NCI-H1105 (cell line): Measurements from ENCODE around the gene PAMR1.

Source experiments
- DNase-seq: peaks from one replicate; lab custom pipeline; 2025; lab: John Stamatoyannopoulos, UW

Gene PAMR1

GRCh38 chr11:35494957-35495490, 30.4 kb downstream of the PAMR1 start:
- no peak for DNase-seq

DNA sequence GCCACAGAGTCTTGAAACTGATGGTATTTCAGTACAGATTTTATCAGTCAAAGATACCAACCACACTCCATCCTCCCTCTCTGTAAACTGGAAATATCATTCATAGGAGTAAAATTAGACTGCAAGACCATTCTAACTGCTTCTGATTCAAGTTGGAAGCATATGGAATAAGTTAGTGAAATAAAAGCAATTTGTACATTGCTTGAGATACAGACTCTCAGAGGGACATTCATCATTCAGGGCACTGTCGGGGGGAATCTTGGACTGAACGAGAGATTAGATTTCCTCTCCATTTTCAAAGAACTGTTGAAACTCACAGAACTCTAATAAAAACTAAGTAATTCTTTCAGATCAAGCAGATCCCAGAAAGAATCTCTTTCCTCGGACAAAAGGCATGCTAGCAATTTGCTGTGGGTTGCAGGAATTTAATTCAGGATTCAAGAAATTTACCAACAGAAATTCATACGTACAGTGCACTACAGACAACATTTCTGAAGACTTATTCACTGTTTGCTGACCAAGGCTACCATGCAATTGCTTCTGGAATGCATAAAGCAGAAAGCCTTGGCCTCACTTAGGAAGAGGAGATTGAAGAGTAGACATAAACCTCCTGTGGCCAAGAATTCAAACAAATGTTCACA, 34.1 kb downstream of the PAMR1 start:
- DNase-seq, result no peak

DNA sequence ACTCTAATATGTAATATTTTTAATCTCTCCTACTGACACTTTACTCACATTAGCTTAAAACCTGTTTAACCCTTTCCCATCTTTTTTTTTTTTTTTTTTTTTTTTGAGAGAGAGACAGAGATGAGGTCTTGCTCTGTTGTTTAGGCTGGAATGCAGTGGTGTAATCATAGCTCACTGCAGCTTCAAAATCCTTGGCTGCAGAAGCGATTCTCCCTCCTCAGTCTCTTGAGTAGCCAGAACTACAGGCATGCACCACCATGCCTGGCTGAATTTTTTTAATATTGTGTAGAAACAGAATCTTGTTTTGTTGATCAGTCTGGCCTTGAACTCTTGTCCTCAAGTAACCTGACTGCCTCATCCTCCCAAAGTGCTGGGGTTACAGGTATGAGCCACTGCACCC, 37.3 kb downstream of the PAMR1 start:
- DNase-seq, result no peak

DNA sequence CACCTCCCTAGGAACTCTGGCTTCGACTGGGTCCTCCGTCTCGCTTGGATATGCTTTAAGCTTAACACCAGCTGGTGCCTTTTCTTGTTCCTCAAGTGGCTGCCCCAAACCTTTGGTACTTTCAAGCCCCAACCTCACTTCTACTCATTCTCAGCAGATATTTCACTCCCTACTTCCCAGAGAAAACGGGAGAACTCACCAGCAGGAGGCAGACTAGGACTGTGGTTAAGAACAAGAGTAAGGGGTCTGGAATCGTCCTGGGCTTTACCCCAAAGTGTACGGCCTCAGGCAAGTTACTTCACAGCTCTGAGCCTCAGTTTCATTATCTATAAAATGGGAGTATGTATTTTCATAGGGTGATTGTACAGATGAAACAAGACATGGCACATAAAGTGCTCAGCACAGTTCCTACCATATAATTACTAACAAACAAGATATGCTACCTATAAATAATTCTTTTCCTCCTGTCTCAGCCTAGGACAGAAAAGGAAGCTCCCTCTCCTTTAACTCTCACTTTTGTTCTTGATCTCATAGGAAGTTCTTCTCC, 37.8 kb downstream of the PAMR1 start:
- DNase-seq, result no peak

- no peak for DNase-seq
Observed at GRCh38 chr11:35486934-35487333, 38.5 kb downstream of the PAMR1 start.

- no peak for DNase-seq
Observed at GRCh38 chr11:35486446-35486845, 39.0 kb downstream of the PAMR1 start.

DNA sequence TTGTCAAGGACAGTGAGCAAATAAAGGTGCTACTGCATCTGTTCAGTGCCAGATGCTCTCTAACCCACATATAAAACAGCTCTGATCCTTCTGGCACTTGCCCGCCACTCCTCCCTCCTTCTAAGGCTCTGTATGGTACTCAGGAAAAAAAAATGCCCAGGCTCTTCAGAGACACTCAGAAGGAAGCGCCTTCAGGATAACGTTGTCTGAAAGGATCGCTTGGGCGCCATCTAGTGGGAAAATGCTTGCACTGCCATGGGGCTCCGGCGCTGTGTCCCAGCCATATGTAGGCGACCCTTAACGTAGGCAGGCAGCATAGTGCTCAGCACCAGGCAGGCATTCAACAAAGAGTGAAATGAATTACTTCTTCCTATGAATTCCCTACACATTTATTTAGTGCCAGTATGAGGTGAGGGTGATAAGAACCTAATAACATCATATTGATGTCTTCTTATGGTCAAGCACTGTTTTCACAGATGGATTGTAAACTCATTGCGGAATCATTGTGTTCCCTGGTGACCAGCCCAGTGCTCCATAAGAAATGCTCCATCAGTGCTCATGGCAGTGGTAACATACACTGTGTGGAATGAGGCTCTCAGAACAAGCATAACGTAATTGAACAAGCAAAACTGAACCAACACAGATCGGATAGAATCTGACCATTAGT, 39.6 kb downstream of the PAMR1 start:
- DNase-seq, result peak; percentile 75

DNA sequence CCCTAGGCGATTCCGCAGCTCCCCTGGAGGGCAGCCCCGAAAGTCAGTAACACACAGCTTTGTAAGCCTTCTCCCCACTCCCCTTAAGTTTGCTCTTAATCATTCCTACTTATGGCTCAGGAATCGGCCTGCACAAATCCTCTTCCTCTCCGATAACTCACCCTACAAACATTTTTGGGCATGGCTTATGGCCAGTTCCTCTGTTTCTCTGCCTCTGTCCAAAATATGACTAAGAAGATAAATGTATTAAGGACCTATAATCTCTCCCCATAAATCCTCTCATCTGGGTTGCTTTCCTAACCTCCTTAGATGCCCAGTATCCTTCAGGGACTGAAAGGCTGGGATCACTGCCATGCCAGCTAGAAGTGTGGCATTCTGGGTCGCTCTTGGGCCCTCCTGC, 41.0 kb downstream of the PAMR1 start:
- no peak for DNase-seq

- no peak for DNase-seq
Observed at GRCh38 chr11:35483131-35483820, 42.1 kb downstream of the PAMR1 start.

GRCh38 chr11:35479731-35480130, 45.7 kb downstream of the PAMR1 start:
- DNase-seq, result no peak

DNA sequence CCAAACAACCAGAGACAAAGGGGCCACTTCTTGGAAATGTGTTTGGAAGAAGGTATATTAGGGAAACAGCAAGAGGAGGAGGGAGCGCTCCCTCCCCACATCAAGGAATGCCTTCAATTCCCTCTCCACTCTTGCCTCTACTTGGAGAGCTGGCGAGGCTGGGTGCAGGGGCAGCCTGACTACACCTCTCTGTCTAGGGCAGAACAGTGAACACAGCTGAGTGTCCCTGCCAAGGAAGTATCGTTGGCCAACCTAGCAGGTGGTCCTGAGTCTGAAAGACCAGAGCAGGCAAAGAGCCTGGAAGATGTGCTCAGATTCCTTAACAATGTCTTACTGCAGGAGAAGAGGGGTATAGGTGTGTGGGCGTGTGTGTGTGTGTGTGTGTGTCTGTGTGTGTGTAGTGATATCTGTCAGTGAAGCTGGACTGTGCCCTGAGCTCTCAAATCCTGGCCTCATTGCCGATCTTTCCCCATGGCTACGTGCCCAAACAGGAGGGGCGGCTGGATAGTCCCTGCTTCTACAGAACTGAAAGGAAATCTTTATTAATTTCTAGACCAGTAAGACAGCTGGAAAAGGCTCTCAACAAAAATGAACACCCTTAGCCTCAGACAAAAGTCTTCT, 46.8 kb downstream of the PAMR1 start:
- DNase-seq, result no peak

DNA sequence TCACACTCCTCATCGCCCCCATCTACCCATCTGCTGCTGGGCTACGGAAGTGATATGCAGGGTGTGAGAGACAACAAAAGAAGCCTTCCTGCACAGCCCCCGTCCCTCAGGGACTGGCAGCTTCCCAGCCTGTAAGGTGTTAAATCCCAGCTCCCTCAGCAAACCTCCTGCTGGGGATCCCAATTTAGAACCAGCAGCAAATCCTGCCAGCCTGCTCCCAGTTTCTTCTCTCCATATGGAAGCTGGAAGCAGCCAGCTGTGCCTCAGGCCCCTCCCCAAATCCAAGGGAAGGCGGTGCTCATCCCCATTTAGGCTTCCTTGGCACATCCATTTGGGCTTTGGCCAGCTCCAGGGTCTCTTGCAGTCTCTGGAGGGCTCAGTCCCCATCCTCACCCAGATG, 47.5 kb downstream of the PAMR1 start:
- no peak for DNase-seq

DNA sequence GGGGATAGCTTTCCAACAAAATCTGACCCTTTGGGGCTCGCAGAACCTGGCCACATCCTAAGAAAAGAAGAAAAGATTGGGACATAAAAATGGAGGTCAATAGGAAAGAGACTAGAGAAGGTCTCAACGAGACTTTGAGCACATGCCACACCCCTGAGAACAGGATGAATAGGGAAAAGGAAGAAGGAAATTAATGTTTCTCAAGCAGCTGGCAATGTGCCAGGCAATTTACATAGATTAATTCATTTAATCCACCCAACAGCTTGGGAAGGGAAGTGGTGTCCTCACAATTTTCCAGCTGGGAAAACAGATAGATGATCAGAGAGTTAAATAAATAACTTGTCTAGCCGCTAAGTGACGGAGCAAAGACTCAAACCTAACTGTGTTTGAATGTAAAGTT, 50.7 kb downstream of the PAMR1 start:
- DNase-seq, result no peak

DNA sequence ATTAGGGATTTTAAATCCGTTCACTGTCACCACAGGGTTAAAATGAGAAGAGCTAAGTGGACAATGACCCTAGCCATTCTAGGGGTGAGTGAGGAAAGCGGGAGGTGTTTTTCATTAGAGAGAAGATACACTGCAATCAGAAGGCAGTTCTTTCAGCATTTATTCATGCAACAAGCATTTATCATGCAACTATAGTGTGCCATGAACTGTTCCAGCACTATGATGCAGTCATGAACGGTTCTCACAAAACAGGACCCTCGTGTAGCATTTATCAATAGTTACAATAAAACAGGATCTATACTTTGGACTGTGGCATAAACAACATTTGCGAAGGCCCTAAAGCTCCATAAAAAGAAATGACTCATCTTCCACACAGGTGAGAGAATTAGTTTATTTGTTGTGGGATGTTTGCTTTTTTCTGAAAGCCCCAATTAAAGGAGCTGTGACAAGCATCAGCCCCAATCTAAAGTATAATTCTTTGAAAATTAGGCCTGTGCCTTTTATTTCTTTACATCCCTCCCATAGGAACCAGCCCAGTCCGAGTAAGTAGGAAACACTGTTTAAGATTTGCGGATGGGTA, 51.5 kb downstream of the PAMR1 start:
- DNase-seq, result no peak

DNA sequence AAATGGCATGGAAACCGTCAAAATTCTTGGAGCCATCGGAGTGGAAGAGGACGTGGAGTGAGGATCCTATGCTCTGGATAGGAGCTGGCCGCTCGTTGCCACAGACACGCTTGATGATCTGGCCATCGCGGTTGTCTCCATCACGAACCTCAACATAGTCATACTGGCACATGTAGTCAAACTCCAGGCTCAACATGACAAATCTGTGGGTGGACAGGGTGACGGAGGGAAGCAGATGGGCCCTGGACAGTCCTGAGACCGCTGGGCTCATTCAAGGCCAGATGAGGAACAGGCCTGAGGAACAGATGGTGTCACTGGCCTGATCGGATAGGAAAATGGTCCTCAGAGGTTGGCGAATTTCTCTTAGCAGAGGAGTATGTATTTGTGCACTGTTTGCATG, 54.8 kb downstream of the PAMR1 start:
- no peak for DNase-seq

DNA sequence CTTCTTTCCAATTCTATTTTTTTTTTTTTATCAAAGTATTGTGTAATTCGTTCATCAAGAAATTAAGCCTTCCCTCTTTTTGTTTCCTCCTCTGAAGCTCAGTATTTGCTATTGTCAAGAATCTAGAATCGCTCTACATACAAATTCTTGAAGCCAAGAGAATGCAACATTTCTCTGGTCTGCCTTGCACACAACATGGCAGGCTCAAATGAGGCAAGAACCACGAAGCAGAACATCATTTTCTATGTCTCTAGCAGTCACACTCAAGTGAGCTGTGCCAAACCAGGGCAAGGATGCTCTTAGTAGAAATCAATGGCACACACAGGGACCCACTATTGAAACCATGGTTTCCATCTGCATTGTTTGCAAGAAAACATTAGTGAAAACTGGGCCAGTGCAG, 59.4 kb downstream of the PAMR1 start:
- DNase-seq, result no peak

GRCh38 chr11:35464308-35464707, 61.1 kb downstream of the PAMR1 start:
- no peak for DNase-seq

DNA sequence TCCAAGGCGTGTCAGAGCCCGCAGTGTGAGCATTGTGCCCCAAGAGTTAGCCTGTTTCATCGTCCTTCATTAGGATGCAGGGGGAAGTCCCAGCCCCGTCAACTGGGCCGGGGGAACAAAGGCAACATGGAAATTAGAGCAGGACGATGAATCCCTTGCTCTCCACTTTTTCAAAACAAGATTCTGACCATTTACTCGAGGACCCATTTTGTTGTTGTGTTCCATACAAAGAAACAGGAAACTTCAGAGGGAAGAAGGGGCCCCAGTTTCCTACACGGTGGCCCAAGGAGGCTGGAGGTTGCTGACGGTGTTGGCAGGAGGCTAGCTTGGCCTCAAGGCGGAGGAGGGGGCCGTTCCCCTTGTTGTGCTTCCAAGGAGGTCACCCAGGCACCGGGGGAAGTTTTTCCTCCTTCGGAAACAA, 62.1 kb downstream of the PAMR1 start:
- DNase-seq, result no peak

DNA sequence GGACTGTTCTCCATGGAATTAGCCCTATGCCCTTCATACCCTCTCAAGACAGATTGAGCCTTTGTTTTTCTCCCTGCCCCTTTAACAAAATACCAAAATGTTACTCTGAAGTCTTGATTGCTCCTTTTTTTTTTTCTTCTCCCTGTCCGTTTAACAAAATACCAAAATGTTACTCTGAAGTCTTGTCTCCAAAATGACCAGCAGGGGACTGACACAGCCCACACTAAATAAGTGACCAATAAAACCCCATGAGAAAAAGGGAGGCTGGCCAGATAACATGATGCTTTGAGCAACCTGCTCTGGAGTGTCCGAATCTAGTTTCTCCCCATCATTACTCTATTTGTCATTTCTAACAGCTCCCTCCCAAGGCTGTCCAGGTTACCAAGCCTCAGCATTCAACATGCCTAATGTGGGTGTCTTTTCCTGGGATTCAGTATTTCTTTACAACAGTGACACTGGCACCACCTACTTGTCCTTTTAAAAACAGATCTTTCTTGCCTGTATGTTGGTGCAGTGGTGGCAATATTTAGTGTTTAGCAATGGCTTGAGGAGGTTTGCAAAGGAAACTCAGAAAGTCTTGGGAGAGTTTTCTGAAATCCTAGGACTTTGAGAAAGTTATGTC, 63.4 kb downstream of the PAMR1 start:
- DNase-seq, result no peak

DNA sequence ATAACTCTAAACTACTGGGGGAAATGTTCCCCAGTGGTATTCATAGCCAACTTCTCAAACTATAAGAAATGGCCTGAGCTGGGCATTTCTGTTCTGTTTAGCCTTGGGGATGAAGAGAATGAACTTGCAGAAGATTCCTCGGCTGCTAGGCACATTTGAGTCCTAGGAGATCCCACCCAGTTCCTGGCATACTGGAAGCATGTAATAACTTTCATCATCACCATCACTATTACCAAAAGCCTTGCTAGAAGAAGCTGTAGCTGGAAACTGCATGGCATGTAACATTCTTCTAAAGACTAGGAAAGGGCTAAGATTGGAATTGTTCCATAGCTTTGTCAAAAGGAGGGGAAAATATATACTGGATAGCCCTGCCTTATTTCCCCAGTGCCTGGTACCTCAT, 65.9 kb downstream of the PAMR1 start:
- DNase-seq, result no peak

GRCh38 chr11:35458846-35459245, 66.6 kb downstream of the PAMR1 start:
- DNase-seq, result no peak

GRCh38 chr11:35454362-35454761, 71.1 kb downstream of the PAMR1 start:
- DNase-seq, result no peak
